Kidney epithelial cell (primary cell): ENCODE measurements around the gene SEC24C. TPM values are rescaled to one million over a fixed set of nuclear protein-coding genes. Genes with fewer than 3 reads are reported as not detected.
"Not testable (repeated sequence)": the region's sequence is repeated elsewhere in the genome, so short reads cannot be mapped to it uniquely, and the experiment has no call there.

Experiments used
- DNase-seq: peaks from one replicate; pipeline ENCODE4 v3.0.0-alpha.2; 2010; ENCODE audit warnings: low read depth
- H3K27me3 ChIP-seq: 2 replicates; pipeline ENCODE4 v1.6.0; 2011; ENCODE audit warnings: low read length; ENCODE audit not compliant: control insufficient read depth, insufficient read depth
- H3K36me3 ChIP-seq: 2 replicates; pipeline ENCODE4 v1.5.1; 2011; ENCODE audit warnings: low read length; ENCODE audit not compliant: control insufficient read depth, insufficient read depth
- H3K4me3 ChIP-seq: 2 replicates; pipeline ENCODE4 v1.5.1; 2011; ENCODE audit warnings: low read depth, mild to moderate bottlenecking, control low read depth, low read length
- CTCF ChIP-seq: IDR thresholded peaks from 2 replicates; pipeline ENCODE4 v1.5.1; 2011; ENCODE audit warnings: mild to moderate bottlenecking, moderate library complexity, low read length, control low read depth, inconsistent platforms; ENCODE audit not compliant: insufficient read depth, poor library complexity, severe bottlenecking
- total RNA-seq: library from RNA; depleted of rRNA; stranded (reverse); fragments of >200 nt; gene quantifications from 2 replicates; pipeline ENCODE4 v1.2.3, GENCODE V29; 2015

SEC24C gene
- total RNA-seq, 1 donor from 2014 or later: 61.0 TPM

- no peak for DNase-seq
- TF ChIP-seq CTCF: no peak
- peaks cover 1% of the 10 kb centered on the region for H3K36me3 ChIP-seq
Measured at GRCh38 chr10:73786512-73786885, 42.3 kb downstream of the SEC24C start.

GRCh38 chr10:73787031-73787800 lies 43.0 kb downstream of the SEC24C start:
- H3K36me3 ChIP-seq, DNase-seq, H3K27me3 ChIP-seq, H3K4me3 ChIP-seq: not testable (repeated sequence)

More at GRCh38 chr10:73786512-73786885, 42.3 kb downstream of the SEC24C start:
- Histone ChIP-seq H3K27me3 (no peaks in the 10 kb centered on the region), H3K4me3 (peak overlapping the region; percentile 80)

GRCh38 chr10:73788864-73789658 lies 44.9 kb downstream of the SEC24C start:
- Histone ChIP-seq H3K27me3 (no peaks in the 10 kb centered on the region), H3K36me3 (peaks cover 1% of the 10 kb centered on the region), H3K4me3 (no peak overlapping the region)
- DNase-seq: no peak
- no peak for TF ChIP-seq CTCF

GRCh38 chr10:73789659-73790055 lies 45.5 kb downstream of the SEC24C start:
- H3K36me3 ChIP-seq: peaks cover 1% of the 10 kb centered on the region
- no peak overlapping the region for H3K4me3 ChIP-seq
- H3K27me3 ChIP-seq: no peaks in the 10 kb centered on the region
- no peak for DNase-seq
- TF ChIP-seq CTCF: no peak

- Histone ChIP-seq H3K4me3 (no peak overlapping the region), H3K36me3 (peaks cover 1% of the 10 kb centered on the region), H3K27me3 (no peaks in the 10 kb centered on the region)
- TF ChIP-seq CTCF: no peak
- no peak for DNase-seq
Measured at GRCh38 chr10:73790886-73791625, 46.9 kb downstream of the SEC24C start.

- Histone ChIP-seq H3K27me3 (no peaks in the 10 kb centered on the region), H3K36me3 (peaks cover 1% of the 10 kb centered on the region)
- no peak for TF ChIP-seq CTCF
Measured at GRCh38 chr10:73791871-73792400, 47.8 kb downstream of the SEC24C start.

More at GRCh38 chr10:73791871-73792400, 47.8 kb downstream of the SEC24C start:
- no peak overlapping the region for H3K4me3 ChIP-seq
- DNase-seq: no peak
